Activated naive CD4-positive, alpha-beta T cell (primary cell): ENCODE data around the gene SPRYD3.

Source experiments
- DNase-seq, 4 experiments: peaks; one replicate each; lab custom pipeline; 2025; lab: John Stamatoyannopoulos, UW

The SPRYD3 gene

DNA sequence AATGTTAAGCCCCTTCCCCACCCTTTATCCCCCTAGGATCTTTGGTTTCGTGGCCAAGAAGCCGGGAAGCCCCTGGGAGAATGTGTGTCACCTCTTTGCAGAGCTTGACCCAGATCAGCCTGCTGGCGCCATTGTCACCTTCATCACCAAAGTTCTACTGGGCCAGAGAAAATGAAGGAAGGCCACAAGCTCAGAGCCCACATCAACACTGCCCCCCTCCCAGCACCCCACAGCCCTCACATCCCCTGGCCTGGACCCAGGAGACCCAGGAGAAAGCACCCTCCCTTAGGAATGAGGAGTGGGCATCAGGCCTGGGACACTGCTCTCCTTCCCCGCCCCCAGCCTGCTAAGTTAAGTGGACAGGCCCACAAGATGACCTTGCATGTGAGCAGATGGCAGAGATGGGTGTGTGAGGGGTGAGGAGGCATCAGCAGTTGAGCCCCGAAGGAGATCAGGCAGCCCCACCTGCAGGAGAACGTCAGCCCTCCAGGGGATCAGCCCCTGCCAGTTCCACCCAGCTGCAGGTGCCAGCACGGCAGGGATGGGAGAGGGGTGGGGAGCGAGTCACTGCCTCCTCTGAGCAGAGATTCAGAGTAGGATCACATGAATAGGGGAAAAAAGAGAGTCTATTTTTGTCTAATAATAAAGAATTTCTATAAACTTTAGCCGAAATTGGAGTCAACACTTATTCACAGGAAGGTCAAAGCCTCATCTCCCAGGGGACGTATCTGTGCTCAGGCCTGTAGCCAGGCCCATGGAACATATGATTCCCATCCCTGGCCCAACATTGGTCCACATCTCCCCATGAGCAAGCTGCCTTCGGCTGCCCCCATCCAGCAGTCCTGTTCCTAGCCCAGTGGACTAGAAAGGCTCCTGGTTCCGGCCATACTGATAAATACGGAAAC, 15.2 kb downstream of the SPRYD3 start:
- DNase-seq = no peak

DNA sequence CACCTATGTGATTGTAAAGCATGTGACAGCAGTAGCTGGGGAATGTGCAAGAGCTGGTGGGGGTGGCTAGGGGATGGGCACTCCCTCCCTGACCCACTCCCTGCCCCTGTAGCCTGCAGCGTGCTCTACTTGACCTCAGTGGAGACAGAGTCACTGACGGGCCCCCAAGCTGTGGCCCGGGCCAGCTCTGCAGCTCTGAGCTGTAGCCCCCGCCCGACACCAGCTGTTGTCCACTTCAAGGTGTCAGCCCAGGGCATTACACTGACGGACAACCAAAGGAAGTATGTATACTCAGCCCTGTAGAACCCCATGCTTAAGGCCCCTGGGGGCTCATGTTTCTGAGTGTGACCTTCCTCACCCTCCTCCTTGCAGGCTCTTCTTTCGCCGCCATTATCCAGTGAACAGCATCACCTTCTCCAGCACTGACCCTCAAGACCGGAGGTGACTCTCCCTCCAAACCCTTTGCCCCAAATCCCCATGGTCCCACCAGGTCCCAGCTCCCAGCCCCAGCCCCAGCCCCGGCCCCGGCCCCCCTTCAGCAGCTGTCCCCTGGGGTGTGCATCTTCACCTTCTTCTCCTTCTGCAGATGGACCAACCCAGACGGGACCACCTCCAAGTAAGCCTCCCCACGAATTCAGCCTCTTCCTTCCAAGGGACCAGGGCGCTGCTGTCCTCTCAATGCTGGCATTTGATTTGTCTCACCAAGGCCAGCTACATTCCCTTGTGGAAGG, 16.0 kb downstream of the SPRYD3 start:
- DNase-seq = no peak

DNA sequence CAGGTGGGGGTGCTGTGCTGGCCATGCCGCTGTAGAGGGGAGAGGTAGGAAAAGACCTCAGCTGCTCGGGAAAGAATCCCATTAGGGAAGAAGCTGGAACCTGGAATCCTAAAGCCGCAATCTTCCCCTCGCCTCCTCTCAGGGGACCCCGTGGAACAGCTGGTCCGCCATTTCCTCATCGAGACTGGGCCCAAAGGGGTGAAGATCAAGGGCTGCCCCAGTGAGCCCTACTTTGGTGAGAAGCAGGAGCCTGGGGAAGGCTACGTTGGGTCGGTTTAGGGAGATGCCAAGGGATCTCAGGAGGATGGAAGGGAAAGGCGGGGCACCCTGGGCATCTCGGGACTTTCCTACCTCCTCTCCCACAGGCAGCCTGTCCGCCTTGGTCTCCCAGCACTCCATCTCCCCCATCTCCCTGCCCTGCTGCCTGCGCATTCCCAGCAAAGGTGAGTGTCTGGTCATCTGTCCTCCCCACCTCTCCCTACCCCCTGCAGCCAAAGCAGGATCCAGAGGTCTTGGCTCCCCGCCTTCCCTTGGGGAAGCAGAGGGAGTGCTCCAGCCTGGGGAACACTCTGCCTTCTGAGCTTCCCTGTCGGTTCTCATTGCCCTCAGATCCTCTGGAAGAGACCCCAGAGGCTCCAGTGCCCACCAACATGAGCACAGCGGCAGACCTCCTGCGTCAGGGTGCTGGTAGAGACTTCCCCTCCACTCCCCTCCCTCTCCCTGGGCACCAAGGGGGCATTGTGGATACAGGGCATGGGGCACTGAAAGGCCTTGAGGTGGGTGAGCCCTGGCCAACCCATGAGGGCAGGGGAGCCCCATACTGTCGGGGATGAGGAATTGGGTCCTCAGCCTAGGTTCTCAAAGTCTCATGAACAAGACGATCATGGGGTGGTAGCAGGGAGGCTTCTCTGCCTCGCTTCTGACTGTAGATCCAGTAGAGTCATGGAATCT, 16.9 kb downstream of the SPRYD3 start:
- no peak for DNase-seq

DNA sequence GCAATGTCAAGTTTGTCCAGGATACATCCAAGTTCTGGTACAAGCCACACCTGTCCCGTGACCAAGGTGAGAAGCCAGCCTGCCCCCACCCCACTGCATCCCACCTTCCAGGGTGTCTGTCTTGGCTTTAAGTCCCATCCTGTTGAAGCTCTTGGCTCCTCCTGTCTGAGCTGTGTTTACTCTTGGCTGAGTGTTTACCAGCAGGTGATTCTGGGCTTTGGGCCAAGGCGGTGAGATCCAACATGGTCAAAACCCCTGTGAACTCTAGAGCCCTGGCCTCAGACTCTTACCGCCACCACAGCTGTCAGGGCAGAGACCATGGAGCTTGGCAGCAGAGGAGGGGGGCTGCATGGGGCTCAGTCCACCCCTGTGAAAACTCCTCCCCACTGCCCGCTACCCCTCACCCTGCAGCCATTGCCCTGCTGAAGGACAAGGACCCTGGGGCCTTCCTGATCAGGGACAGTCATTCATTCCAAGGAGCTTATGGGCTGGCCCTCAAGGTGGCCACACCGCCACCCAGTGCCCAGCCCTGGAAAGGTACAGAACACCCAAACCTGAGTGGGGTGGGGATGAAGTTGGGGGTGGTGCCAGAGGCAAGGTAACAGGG, 17.7 kb downstream of the SPRYD3 start:
- no peak for DNase-seq

DNA sequence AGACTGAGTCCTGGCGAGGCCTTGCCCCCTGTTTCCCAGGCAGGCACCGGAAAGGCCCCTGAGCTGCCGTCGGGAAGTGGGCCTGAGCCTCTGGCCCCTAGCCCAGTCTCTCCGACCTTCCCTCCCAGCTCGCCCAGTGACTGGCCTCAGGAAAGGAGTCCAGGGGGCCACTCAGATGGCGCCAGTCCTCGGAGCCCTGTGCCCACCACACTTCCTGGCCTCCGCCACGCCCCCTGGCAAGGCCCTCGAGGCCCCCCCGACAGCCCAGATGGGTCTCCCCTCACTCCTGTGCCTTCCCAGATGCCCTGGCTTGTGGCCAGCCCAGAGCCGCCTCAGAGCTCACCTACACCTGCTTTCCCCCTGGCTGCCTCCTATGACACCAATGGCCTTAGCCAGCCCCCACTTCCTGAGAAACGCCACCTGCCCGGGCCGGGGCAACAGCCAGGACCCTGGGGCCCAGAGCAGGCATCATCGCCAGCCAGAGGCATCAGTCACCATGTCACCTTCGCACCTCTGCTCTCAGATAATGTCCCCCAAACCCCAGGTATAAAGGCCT, 18.4 kb downstream of the SPRYD3 start:
- DNase-seq = no peak

DNA sequence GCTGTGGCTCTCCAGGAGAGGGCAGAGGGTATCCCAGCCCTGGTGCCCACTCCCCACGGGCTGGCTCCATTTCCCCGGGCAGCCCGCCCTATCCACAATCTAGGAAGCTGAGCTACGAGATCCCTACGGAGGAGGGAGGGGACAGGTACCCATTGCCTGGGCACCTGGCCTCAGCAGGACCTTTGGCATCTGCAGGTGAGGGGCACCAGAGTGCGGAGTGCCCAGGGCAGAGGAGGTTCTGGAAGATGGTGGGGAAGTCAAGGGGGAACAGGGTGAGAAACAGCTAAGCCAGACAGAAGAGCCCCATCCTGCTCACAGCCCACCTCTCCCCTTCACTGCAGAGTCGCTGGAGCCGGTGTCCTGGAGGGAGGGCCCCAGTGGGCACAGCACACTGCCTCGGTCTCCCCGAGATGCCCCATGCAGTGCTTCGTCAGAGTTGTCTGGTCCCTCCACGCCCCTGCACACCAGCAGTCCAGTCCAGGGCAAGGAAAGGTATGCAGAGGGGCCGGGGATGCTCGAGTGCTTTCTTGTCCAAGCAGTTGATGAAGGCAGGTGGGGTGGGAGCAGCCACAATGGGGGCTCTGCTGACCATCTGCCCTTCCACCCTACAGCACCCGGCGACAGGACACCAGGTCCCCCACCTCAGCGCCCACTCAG, 19.0 kb downstream of the SPRYD3 start:
- DNase-seq = no peak

DNA sequence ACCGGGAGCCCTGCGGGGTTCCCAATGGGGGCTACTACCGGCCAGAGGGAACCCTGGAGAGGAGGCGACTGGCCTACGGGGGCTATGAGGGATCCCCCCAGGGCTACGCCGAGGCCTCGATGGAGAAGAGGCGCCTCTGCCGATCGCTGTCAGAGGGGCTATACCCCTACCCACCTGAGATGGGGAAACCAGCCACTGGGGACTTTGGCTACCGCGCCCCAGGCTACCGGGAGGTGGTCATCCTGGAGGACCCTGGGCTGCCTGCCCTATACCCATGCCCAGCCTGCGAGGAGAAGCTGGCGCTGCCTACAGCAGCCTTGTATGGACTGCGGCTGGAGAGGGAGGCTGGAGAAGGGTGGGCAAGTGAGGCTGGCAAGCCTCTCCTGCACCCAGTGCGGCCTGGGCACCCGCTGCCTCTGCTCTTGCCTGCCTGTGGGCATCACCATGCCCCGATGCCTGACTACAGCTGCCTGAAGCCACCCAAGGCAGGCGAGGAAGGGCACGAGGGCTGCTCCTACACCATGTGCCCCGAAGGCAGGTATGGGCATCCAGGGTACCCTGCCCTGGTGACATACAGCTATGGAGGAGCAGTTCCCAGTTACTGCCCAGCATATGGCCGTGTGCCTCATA, 19.6 kb downstream of the SPRYD3 start:
- DNase-seq = no peak

DNA sequence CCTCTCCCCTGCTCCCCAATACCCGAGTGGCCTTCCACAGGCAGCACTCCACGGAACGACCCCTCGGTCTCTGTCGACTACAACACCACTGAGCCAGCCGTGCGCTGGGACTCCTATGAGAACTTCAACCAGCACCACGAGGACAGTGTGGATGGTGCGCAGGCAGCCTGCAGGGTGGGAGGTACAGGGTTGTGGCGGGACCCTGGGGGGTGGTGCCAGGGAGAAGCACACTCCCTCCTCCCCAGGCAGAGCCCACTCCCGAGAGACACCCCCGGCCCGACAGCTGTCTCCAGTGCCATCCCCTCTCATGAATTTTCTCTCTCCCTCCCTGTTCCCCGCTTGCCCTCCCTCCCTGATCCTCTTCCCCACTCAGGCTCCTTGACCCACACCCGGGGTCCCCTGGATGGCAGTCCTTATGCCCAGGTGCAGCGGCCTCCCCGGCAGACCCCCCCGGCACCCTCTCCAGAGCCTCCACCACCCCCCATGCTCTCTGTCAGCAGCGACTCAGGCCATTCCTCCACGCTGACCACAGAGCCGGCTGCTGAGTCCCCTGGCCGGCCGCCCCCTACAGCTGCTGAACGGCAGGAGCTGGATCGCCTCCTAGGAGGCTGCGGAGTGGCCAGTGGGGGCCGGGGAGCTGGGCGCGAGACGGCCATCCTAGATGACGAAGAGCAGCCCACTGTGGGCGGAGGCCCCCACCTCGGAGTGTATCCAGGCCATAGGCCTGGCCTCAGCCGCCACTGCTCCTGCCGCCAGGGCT, 20.3 kb downstream of the SPRYD3 start:
- DNase-seq = no peak

DNA sequence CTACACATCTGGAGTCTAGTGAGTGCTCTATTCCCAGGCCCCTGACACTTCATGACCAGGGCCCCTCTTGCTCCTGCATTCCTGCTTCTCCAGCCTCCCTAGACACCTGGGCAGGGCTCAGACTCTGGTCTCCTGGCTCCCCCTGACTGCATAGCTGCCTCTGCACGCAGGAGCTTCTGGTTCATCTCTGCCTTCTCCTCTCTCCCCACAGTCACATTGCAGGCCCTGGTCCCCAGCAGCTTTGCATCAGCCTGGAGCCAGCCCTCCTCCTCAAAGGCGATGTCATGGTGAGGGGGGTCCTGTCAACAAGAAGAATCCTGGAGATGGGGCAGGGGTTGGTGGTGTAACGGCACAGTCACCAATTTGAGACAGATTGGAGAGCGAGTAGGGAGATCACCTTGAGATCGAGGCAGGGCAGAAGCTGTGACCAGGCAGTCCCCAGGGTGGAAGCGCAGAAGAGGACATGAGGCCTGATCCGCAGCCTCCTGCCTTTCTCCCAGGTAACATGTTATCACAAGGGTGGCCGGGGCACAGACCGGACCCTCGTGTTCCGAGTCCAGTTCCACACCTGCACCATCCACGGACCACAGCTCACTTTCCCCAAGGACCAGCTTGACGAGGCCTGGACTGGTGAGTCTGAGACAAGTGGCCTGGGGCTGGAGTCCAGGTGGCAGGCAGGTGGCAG, 21.2 kb downstream of the SPRYD3 start:
- no peak for DNase-seq

DNA sequence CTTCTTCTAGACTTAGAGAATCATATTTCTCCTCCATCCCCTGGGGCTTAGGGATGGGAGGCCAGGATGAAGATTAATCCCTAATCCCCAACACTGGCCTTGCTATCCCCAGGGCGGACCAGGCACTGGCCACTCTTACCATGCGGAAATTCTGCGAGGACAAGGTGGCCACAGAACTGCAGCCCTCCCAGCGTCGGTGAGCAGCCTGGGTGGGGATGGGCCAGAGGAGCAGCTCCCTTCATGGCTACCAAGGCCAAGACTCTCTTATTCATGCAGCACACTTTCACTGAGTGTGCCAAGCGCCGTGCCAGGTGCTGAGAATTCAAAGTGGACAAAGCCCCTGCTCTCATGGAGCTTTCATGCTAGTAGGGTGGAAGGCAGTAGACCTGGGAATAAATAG, 22.3 kb downstream of the SPRYD3 start:
- DNase-seq = no peak

DNA sequence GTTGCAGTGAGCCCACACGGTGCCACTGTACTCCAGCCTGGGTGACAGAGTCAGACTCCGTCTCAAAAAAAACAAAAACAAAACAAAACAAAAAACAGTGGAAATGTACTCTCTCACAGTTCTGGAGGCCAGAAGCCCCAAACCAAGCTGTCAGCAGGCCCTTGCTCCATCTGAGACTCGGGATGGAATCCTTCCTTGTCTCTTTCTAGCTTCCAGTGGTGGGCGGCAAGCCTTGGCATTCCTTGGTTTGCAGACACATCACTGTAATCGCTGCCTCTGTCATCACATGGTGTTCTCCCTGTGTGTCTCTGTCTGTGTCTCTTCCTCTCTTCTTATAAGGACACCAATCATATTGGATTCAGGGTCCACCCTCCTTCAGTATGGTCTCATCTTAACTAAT, 22.9 kb downstream of the SPRYD3 start:
- no peak for DNase-seq

DNA sequence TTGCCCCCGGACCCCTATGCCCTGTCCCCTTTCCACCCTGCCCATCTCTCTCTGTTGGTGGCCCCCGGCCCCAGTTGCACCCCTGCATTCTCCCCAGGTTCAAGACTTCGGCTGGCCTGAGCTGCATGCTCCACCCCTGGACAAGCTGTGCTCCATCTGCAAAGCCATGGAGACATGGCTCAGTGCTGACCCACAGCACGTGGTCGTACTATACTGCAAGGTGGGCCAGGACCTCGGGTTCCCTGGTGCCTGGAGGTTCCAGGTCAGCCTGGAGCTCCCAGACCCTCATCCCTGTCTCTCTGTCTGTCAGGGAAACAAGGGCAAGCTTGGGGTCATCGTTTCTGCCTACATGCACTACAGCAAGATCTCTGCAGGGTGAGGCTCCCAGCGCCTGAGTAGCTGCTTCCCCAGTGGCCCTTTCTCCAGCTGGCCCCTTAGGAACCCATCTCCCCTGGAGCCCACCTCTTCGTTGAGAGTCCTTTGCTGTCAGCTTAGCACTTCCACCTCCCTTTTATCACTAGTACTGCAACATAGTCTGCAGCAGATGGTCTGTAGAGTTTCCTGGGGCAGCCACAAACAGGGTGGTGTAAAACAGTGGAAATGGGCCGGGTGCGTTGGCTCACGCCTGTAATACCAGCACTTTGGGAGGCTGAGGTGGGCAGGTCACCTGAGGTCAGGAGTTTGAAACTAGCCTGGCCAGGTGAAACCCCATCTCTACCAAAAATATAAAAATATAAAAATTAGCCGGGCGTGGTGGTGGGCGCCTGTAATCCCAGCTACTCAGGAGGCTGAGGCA, 23.5 kb downstream of the SPRYD3 start:
- DNase-seq = no peak

DNA sequence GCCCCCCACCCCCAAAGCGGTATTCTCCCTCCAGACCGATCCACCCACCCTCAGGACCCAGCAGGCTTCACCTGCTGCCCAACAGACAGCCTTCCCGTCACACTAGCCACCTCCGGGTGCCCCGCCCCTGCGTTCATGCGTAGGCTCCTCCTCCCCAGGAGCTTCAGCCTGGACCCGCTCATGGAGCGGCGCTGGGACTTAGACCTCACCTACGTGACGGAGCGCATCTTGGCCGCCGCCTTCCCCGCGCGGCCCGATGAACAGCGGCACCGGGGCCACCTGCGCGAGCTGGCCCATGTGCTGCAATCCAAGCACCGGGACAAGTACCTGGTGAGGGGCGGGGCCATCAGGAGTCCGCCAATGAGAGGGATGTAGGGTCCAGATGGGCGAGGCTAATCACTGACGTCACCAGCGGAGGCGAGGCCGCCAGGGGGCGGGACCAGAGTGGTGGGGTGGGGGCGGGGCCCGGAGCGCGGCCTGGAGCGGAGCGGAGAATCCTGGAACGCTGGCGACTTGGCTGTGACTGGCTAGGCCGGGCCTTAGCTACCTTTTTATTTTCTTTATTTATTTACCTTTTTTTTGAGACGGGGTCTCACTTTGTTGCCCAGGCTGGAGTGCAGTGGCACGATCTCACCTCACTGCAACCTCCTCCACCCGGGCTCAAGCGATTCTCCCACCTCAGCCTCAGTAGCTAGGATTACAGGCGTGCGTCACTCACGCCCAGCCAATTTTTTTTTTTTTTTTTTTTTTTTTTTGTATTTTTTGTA, 24.9 kb downstream of the SPRYD3 start:
- peak; percentile 63 to 87 (median 82) for DNase-seq

DNA sequence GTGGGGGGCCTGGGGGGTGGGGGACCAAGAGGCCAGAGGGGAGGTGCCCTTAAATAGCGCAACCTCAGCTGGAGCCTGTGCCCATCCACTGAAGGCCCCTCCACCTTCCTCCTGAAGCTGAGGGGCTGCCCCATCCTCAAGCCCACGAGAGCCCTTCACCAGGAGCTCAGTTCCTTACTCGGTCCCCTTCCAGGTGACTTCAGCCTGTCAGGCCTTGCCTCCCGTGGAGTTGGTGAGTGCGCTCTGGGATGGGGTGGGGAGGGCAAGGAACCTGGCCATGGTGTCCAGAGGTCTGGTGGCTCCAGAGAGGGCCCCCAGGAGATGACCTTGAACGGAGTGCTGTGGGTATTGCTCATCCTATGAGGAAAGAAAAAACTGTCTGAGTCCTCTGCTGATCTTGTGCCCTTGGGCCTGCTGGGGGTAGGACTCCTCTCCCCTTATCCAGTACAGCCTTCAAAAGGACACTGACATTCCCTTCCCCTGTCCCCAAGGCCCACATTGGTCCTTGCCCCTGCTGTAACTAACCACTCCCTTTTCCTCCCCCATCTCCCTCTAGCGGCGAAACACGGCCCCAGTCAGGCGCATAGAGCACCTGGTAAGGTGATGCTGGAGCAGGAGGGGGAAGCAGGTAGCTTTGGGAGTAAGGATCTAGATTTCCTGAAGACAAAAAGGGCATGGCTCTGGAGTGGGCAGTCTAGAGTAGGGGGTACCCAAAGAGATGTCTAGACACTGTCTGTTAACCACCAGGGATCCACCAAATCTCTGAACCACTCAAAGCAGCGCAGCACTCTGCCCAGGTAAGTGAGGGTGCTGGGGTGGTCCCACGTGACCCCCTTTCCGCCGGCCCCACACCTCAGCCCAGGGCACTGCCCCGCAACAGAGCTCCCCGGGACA, 25.7 kb downstream of the SPRYD3 start:
- DNase-seq = peak in 2 of 4 experiments; percentile 24 to 46

DNA sequence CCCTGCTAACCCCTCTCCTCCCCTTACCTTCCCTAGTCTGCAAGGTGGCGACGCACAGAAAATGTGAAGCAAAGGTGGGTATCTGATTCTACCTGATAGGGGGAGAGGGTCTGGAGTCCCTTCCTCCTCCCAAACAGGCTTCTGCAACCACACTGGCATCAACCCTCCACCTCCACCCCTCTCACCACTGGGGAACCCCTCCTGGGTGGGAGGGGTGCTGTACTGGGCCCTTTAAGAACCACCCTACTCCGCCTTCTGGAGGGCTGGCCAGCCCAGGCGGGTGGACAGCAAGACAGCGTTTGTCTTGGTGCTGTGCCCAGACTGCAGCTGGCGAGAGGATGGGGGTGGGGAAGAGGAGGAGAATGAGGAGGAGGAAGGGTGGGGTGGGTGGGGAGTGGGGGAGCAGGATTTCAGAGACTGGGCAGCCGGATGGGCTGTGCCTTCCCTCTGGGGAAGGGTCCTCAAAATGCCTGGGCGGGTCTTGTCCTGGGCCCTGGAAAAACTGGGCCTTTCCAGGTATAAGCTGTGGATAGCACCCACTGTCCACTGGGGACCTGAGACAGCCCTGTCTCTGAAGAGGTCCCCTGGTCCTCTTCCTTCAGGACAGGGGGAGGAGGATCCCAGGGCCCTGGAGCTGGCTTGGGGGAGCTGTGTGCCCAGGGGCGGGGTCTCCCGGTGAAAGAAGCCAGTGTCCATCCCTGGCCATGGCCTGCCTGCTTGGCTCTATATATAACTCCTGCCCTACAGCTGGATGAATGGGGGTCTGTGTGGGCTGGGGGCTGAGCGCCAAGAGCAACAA, 26.6 kb downstream of the SPRYD3 start:
- DNase-seq = no peak
